MM.1S (cell line): ENCODE measurements around the gene FAM83G.

Experiments
- DNase-seq: peaks from one replicate; pipeline ENCODE4 v3.0.0-alpha.2; 2015
- H2AFZ ChIP-seq: fragments of 300-600 bp; sonication (generic); 2 replicates; pipeline ENCODE4 v1.6.0; 2016; ENCODE audit warnings: antibody characterized with exemption, low read length
- H3F3A ChIP-seq: fragments of 300-600 bp; sonication (generic); 2 replicates; pipeline ENCODE4 v1.6.1; 2016; ENCODE audit warnings: mild to moderate bottlenecking, antibody characterized with exemption, low read length, moderate library complexity, mixed read lengths; ENCODE audit not compliant: insufficient read depth
- H3K27ac ChIP-seq: fragments of 300-600 bp; sonication (generic); 2 replicates; pipeline ENCODE4 v1.5.1; 2016; ENCODE audit warnings: mild to moderate bottlenecking, low read length
- H3K27me3 ChIP-seq: fragments of 300-600 bp; sonication (generic); replicated peaks from 2 replicates; pipeline ENCODE4 v1.6.0; 2016; ENCODE audit warnings: low read length; ENCODE audit not compliant: insufficient read depth
- H3K36me3 ChIP-seq: fragments of 300-600 bp; sonication (generic); replicated peaks from 2 replicates; pipeline ENCODE4 v1.6.1; 2016; ENCODE audit warnings: mild to moderate bottlenecking, low read length, mixed read lengths; ENCODE audit not compliant: insufficient read depth
- H3K4me1 ChIP-seq: fragments of 300-600 bp; sonication (generic); 2 replicates; pipeline ENCODE4 v1.6.1; 2016; ENCODE audit warnings: low read length, mixed read lengths
- H3K4me2 ChIP-seq: fragments of 300-600 bp; sonication (generic); 2 replicates; pipeline ENCODE4 v1.6.0; 2016; ENCODE audit warnings: low read depth, low read length
- H3K4me3 ChIP-seq: fragments of 300-600 bp; sonication (generic); 2 replicates; pipeline ENCODE4 v1.5.1; 2016; ENCODE audit warnings: low read length, mixed read lengths
- H3K79me2 ChIP-seq: fragments of 300-600 bp; sonication (generic); 2 replicates; pipeline ENCODE4 v1.6.1; 2016; ENCODE audit warnings: mixed run types, low read length, mixed read lengths
- H3K9ac ChIP-seq: fragments of 300-600 bp; sonication (generic); 2 replicates; pipeline ENCODE4 v1.6.1; 2016; ENCODE audit warnings: low read length, mixed read lengths
- H3K9me2 ChIP-seq: fragments of 300-600 bp; sonication (generic); replicated peaks from 2 replicates; pipeline ENCODE4 v1.6.1; 2016; ENCODE audit warnings: mild to moderate bottlenecking, low read length, mixed read lengths; ENCODE audit not compliant: insufficient read depth
- H3K9me3 ChIP-seq: fragments of 300-600 bp; sonication (generic); replicated peaks from 2 replicates; pipeline ENCODE4 v1.6.1; 2016; ENCODE audit warnings: mild to moderate bottlenecking, low read length, mixed read lengths; ENCODE audit not compliant: insufficient read depth
- H4K20me1 ChIP-seq: fragments of 300-600 bp; sonication (generic); 2 replicates; pipeline ENCODE4 v1.6.1; 2016; ENCODE audit warnings: mild to moderate bottlenecking, low read length, moderate library complexity, mixed read lengths; ENCODE audit not compliant: insufficient read depth
- CTCF ChIP-seq: fragments of 300-600 bp; sonication (generic); IDR thresholded peaks from 2 replicates; pipeline ENCODE4 v1.5.1; 2016; ENCODE audit warnings: antibody characterized with exemption, low read length, mixed read lengths
- EZH2 ChIP-seq: fragments of 300-600 bp; sonication (generic); optimal IDR thresholded peaks from 2 replicates; pipeline ENCODE3; 2017; ENCODE audit warnings: low read depth, mild to moderate bottlenecking, antibody characterized with exemption, low read length, mixed read lengths
- EZH2phosphoT487 ChIP-seq: fragments of 300-600 bp; sonication (generic); IDR thresholded peaks from 2 replicates; pipeline ENCODE4 v1.6.1; 2018; ENCODE audit warnings: antibody characterized with exemption, low read length

Gene FAM83G

GRCh38 chr17:18946536-18946935 is 58.0 kb downstream of the FAM83G start:
- Histone ChIP-seq H3K4me2 (no peak overlapping the region), H3K4me3 (no peak overlapping the region), H3K79me2 (no peaks in the 10 kb centered on the region), H3K27me3 (no peaks in the 10 kb centered on the region; the same call in 1 of the 2 replicates), H2AFZ (no peak overlapping the region), H3K9me2 (no peaks in the 10 kb centered on the region), H4K20me1 (no peaks in the 10 kb centered on the region), H3K9ac (no peak overlapping the region), H3K4me1 (no peaks in the 10 kb centered on the region), H3F3A (no peaks in the 10 kb centered on the region), H3K27ac (no peak overlapping the region), H3K9me3 (no peaks in the 10 kb centered on the region), H3K36me3 (no peaks in the 10 kb centered on the region)
- TF ChIP-seq CTCF (no peak), EZH2phosphoT487 (no peak), EZH2 (no peak)
- no peak for DNase-seq

GRCh38 chr17:18944646-18945045 is 59.9 kb downstream of the FAM83G start:
- Histone ChIP-seq H3K27me3 (no peaks in the 10 kb centered on the region), H3K79me2 (no peaks in the 10 kb centered on the region), H3K27ac (no peak overlapping the region), H2AFZ (no peak overlapping the region), H3K36me3 (no peaks in the 10 kb centered on the region), H3K4me2 (no peak overlapping the region), H3F3A (no peaks in the 10 kb centered on the region), H3K9me3 (no peaks in the 10 kb centered on the region), H4K20me1 (no peaks in the 10 kb centered on the region), H3K9me2 (no peaks in the 10 kb centered on the region), H3K4me1 (no peaks in the 10 kb centered on the region), H3K4me3 (no peak overlapping the region), H3K9ac (no peak overlapping the region)
- TF ChIP-seq EZH2phosphoT487 (no peak), CTCF (no peak), EZH2 (no peak)
- DNase-seq, result no peak

GRCh38 chr17:18938692-18939023 is 65.9 kb downstream of the FAM83G start:
- no peak for TF ChIP-seq EZH2
- no peak for TF ChIP-seq EZH2phosphoT487
- TF ChIP-seq CTCF, result no peak
- H3K9me2 ChIP-seq, result no peaks in the 10 kb centered on the region
- no peaks in the 10 kb centered on the region for H3K9me3 ChIP-seq
- no peaks in the 10 kb centered on the region for H3K36me3 ChIP-seq
- H3K9ac ChIP-seq, result no peak overlapping the region
- no peak for DNase-seq
- H2AFZ ChIP-seq, result no peak overlapping the region
- no peaks in the 10 kb centered on the region for H3K27me3 ChIP-seq
- no peak overlapping the region for H3K4me3 ChIP-seq
- no peak overlapping the region for H3K4me2 ChIP-seq
- H3K79me2 ChIP-seq, result no peaks in the 10 kb centered on the region
- no peaks in the 10 kb centered on the region for H3F3A ChIP-seq
- no peak overlapping the region for H3K27ac ChIP-seq
- H3K4me1 ChIP-seq, result no peaks in the 10 kb centered on the region
- no peaks in the 10 kb centered on the region for H4K20me1 ChIP-seq
